NCI-H1417 (cell line): ENCODE measurements around the gene GBX1.

Experiments used
- DNase-seq, 3 experiments: peaks; one replicate each; lab custom pipeline; 2025; lab: John Stamatoyannopoulos, UW

Gene GBX1

DNA sequence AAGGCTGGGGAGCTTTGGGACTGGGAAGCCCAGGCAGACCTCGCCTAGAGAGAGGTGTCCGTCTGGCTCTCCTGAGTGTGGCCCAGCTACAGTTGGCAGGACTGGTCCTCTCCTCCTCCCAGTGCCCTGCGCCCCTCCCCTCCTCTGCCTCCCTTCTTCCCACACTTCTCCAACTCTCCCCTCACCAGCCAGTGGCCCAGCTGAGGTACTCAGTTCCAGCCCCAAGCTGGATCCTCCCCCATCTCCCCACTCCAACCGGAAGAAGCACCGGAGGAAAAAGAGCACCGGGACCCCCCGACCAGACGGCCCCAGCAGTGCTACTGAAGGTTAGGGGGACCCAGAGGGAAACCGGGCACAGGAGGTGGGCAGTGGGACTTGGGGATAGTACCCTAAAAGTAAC is 27.7 kb downstream of the GBX1 start:
- DNase-seq = no peak

- no peak for DNase-seq
These were observed 28.3 kb downstream of the GBX1 start for GRCh38 chr7:151139071-151139790.

DNA sequence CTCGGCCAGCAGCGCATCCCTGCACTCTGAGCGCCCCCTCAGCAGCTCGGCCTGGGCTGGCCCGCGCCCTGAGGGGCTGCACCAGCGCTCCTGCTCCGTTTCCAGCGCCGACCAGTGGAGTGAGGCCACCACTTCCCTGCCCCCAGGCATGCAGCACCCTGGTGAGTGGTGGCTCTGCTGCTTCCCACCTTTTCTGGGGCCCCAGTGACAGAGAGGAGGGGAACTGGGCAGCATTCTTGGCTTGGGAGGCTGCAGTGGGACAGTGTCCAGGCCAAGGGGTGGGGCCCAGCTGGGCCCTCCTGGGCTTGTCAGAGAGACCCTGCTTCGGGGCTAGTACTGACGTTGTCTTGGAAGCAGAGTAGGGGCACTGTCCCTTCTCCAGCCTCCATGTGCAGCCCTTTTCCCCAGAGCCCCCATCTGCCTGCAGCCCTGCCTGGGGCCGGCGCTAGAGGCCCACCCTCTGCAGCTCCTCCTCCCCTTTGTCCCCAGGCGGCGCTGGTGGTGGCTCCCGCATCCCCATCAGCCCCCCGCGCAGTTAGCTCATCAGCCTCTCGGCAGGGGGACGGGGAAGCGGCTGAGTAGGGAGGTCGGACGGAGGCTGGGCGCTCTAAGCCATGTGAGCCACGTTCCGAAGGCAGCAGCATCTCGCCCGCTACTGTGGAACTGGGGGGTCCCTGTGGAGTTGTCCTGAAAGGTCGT is 29.2 kb downstream of the GBX1 start:
- no peak for DNase-seq

GRCh38 chr7:151137791-151138152 is 29.7 kb downstream of the GBX1 start:
- no peak for DNase-seq

DNA sequence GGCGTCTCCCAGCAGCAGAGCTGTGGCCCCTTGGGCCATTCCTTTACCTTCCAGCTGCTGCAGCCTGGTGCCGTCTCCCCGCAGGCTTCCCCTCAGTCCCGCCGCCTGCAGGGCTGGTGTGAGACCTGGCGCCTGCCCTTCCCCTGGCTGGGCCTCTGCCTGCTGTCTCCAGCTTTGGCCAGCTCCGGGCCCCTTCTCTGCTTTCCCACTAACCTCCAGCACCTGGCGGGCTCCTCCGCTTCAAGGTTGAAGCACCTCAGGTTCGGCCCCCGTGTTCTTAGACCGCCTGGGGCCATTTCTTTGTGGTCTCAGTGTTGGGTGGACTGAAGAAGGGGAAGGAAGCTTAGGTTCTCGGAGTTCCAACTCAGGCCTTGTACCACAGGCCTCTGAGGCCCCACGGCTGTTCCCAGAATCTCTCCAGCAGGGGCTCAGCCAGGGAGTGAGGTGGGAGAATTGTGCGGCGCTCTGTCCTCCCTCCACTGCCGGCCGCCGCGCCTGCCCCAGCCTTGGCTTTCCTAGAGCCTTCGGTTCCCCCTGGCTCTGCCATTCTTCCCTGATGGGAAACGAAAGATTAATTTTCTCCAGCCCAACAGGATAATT is 30.3 kb downstream of the GBX1 start:
- no peak for DNase-seq

GRCh38 chr7:151135866-151136843 is 31.3 kb downstream of the GBX1 start:
- no peak for DNase-seq

- DNase-seq = no peak
These were observed 32.0 kb downstream of the GBX1 start for GRCh38 chr7:151135525-151135845.

DNA sequence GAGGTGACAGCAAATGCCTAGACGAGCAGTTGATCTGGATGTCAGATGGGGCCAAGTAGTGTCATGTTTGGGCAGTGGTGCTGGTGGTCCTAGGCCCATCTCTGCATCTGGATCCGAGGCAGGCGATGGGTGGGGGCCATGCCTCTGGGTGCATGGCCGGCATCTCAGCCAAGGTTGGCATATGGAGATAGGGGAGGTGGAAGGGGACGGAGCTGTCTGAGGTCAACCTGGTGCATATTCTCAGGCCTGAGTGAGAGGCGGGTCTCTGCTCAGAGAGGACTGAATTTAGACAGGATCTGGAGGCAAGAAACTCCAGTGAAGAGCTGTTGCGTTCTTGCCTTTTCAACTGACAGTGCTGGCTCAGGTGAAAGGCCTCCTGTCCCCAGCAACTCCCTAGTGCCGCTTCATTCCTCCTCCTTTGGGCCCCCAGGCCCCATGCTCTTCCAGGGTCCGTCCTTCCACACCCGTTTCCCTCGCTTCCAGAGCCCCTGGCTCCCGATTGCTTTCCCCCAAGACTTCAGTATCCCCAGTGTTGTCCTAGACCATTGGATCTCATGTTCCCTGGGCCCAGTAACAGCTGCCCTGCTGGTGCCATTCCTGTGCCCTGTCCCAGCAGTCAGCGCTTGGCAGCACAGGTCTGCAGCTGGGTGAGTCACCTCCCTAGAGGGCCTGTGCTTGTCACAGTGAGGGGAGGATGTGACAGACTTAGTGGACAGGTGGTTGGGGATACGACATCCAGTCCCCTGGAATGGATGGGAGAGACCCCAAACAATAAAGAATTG is 32.6 kb downstream of the GBX1 start:
- no peak for DNase-seq

DNA sequence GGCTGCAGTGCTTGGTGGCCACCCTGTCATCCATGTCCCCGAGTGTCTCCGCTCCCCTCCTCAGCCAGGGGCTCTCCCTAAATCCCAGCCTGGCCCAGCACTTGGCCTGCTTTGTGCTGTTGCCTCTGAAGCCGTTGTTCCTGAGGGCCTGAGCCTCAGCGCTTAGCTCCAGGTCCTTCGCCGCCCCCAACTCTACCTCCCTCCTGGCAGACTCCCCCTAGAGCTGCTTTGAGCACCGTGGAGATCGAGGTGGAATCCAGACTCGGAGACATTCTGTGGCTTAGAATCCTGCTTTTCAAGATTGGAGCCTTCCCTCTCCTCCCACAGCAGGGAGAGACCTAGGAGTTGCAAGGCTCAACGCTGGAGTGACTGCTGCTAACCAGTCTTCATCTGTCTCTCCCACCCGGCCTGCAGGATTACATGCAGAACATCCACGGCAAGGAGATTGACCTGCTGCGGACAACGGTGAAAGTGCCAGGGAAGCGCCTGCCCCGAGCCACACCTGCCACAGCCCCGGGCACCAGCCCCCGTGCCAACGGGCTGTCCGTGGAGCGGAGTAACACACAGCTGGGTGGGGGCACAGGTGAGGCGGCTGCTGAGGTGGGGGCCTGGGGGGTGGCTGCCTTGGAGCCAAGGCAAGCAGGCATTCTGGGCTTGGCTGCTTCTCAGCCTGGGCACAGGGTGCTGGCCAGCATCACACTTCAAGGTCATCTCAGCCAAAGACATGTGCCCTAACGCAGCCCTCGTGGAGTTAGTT is 33.3 kb downstream of the GBX1 start:
- DNase-seq = no peak

- DNase-seq = no peak
These were observed 34.1 kb downstream of the GBX1 start for GRCh38 chr7:151133266-151133985.

GRCh38 chr7:151132461-151133205 is 34.9 kb downstream of the GBX1 start:
- DNase-seq = no peak

- no peak for DNase-seq
These were observed 35.8 kb downstream of the GBX1 start for GRCh38 chr7:151131592-151132293.

DNA sequence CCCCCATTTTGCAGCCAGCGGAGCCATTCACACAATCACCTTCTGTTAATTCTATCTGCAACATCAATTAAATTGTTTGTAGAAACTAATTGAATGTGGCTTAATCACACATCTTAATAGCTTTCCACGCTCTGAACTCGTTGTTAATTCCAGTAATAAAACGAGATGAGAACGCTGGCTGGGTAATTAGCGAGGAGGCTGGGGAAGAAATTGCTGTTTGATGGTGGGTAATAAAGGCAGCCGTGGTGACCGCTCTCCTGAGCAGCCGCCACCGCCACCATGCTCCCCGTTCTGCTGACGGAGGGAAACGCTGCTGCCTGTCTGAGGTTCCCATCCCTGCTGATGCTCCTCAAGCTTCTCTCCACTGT is 36.3 kb downstream of the GBX1 start:
- DNase-seq = peak in 2 of 3 experiments; percentile 42 to 73

DNA sequence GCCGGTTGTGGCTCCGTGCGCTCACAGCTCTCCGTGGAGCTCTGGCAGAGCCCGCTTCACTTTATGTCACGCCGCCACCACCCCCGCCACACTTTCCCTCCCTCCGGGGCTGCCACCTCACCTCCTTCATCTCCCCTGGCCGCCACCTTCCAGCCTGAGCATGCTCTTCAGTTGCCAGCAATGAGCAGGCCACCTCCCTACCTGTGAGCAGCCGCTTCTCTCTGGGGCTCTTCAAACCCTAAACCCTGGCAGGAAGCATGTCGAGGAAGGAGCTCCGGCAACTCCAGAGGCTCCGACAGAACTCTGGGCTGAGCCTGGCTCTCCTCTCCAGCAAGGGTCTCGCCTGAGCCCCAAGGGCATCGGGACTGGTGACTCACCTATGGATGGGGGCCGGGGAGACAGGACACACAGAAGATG is 36.7 kb downstream of the GBX1 start:
- no peak for DNase-seq

- DNase-seq = no peak
These were observed 37.4 kb downstream of the GBX1 start for GRCh38 chr7:151129960-151130591.

DNA sequence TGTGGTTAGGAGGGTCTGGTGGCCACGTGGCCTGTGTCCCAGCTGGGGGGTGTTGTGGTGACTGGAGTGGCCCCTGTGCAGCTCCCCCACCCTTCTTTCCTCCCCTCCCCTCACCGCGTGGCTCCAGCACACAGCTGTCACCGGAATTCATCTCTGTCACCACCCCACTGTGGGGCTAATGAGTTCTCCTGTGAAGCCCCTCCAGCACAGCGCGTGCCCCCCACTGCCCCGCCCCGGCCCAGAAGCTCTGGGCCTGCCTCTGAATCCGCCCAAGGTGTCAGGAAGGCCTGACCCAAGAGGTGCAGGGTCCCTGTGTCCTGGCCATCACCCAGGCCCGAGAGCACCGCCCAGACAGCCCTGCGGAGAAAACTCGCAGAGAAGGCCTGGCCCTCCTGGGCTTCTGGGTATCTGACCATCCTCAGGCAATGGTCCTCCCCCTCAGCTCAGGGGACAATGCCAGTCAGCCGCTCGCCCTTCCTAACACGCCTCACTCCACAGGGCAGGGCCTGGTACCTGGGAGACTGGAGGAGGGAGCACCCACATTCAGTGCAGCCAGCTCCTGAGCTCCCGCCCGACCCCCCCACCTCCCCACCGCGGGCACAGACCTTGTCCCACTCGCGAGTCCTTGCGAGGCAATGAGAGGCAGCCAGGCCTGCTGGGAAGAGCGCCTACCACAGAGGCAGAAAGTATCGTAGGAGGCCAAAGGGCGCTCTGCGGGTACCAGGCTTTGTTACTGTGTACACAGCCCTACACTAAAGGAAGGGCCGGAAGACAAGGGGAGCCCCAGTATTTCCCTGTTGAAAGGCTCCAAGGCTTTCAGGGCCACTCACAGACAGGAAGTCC is 38.2 kb downstream of the GBX1 start:
- DNase-seq = no peak

- DNase-seq = no peak
These were observed 38.8 kb downstream of the GBX1 start for GRCh38 chr7:151128716-151129115.
